ENCODE data around the gene RHBDD2.
"Not testable (repeated sequence)": the region's sequence is repeated elsewhere in the genome, so short reads cannot be mapped to it uniquely, and the experiment has no call there.

Gene RHBDD2

GRCh38 chr7:75874180-75874579 lies 4.7 kb upstream of the RHBDD2 start:
- H3K27ac ChIP-seq (replicated peaks; ENCODE audit: low read length); H4K8ac ChIP-seq (ENCODE audit: low read depth, low read length); H2AFZ ChIP-seq (ENCODE audit: low read length); H4K91ac ChIP-seq (ENCODE audit: low read depth, low read length, poor library complexity); H3K23ac ChIP-seq (ENCODE audit: low read depth, low read length, poor library complexity); H3K4ac ChIP-seq (ENCODE audit: low read length); H3K36me3 ChIP-seq (replicated peaks in 1 of 2; ENCODE audit: control insufficient read depth in 2 of 2, insufficient read depth in 2 of 2, low read length in 2 of 2); H3K4me1 ChIP-seq (ENCODE audit: control insufficient read depth in 2 of 2, insufficient read depth in 1 of 2, low read depth in 1 of 2, low read length in 2 of 2); H3K79me1 ChIP-seq (ENCODE audit: low read depth, low read length); H2BK15ac ChIP-seq (ENCODE audit: low read length); H3K18ac ChIP-seq (ENCODE audit: low read length); H2BK120ac ChIP-seq (ENCODE audit: low read depth, low read length); H3K9ac ChIP-seq (ENCODE audit: low read depth, low read length, poor library complexity); DNase-seq (ENCODE audit: low spot score); H3K4me2 ChIP-seq (ENCODE audit: insufficient read depth, low read length, poor library complexity, severe bottlenecking); H2BK5ac ChIP-seq (ENCODE audit: low read length); H3K9me3 ChIP-seq (replicated peaks in 1 of 2; ENCODE audit: control insufficient read depth in 2 of 2, insufficient read depth in 1 of 2, low read depth in 1 of 2, low read length in 2 of 2); H3K4me3 ChIP-seq (ENCODE audit: low read length in 2 of 2); H3K27me3 ChIP-seq (ENCODE audit: control insufficient read depth in 3 of 3, insufficient read depth in 3 of 3, low read depth in 1 of 3, low read length in 3 of 3); H2BK12ac ChIP-seq (ENCODE audit: low read length); H2AK5ac ChIP-seq (ENCODE audit: low read depth, low read length); H3K14ac ChIP-seq (ENCODE audit: low read length): not testable (repeated sequence)
- WGBS, 2 donors (ENCODE audit: extremely low coverage in 2 of 2, insufficient read length in 2 of 2, insufficient replicate concordance in 1 of 2), result no CpG with 5 or more reads among the region's 3 CpGs

- WGBS, 2 donors (ENCODE audit: extremely low coverage in 2 of 2, insufficient read length in 2 of 2, insufficient replicate concordance in 1 of 2), result no CpG with 5 or more reads among the region's 21 CpGs
- H3K4me3 ChIP-seq (ENCODE audit: low read length in 2 of 2), result no peak overlapping the region
- H2AFZ ChIP-seq (ENCODE audit: low read length), result peak overlapping the region; percentile 13
- H3K9ac ChIP-seq (ENCODE audit: low read depth, low read length, poor library complexity), result no peak overlapping the region
- no peak overlapping the region for H2BK120ac ChIP-seq (ENCODE audit: low read depth, low read length)
- H3K27me3 ChIP-seq (ENCODE audit: control insufficient read depth in 3 of 3, insufficient read depth in 3 of 3, low read depth in 1 of 3, low read length in 3 of 3), result no peaks in the 10 kb centered on the region
- peaks cover 7% of the 10 kb centered on the region for H3K79me1 ChIP-seq (ENCODE audit: low read depth, low read length)
- H3K27ac ChIP-seq (replicated peaks; ENCODE audit: low read length), result no peak overlapping the region
- H3K9me3 ChIP-seq (replicated peaks in 1 of 2; ENCODE audit: control insufficient read depth in 2 of 2, insufficient read depth in 1 of 2, low read depth in 1 of 2, low read length in 2 of 2), result no peaks in the 10 kb centered on the region
- H2AK5ac ChIP-seq (ENCODE audit: low read depth, low read length), result no peak overlapping the region
- no peak overlapping the region for H3K23ac ChIP-seq (ENCODE audit: low read depth, low read length, poor library complexity)
- peaks cover 0 to 3% of the 10 kb centered on the region in 2 donors for H3K36me3 ChIP-seq (replicated peaks in 1 of 2; ENCODE audit: control insufficient read depth in 2 of 2, insufficient read depth in 2 of 2, low read length in 2 of 2)
- H2BK15ac ChIP-seq (ENCODE audit: low read length), result no peak overlapping the region
- peaks cover 6% of the 10 kb centered on the region in 2 donors for H3K4me1 ChIP-seq (ENCODE audit: control insufficient read depth in 2 of 2, insufficient read depth in 1 of 2, low read depth in 1 of 2, low read length in 2 of 2)
- H3K18ac ChIP-seq (ENCODE audit: low read length), result no peak overlapping the region
- no peak overlapping the region for H4K8ac ChIP-seq (ENCODE audit: low read depth, low read length)
- no peak overlapping the region for H3K4me2 ChIP-seq (ENCODE audit: insufficient read depth, low read length, poor library complexity, severe bottlenecking)
- H3K4ac ChIP-seq (ENCODE audit: low read length), result no peak overlapping the region
- H4K91ac ChIP-seq (ENCODE audit: low read depth, low read length, poor library complexity), result no peak overlapping the region
- DNase-seq (ENCODE audit: low spot score), result no peak
- H3K14ac ChIP-seq (ENCODE audit: low read length), result no peak overlapping the region
- no peak overlapping the region for H2BK12ac ChIP-seq (ENCODE audit: low read length)
- H2BK5ac ChIP-seq (ENCODE audit: low read length), result no peak overlapping the region
Observed at GRCh38 chr7:75875113-75876080, 3.4 kb upstream of the RHBDD2 start.

GRCh38 chr7:75876126-75876881 lies 2.5 kb upstream of the RHBDD2 start:
- H2AFZ ChIP-seq (ENCODE audit: low read length), result peak overlapping the region; percentile 13
- no peak overlapping the region for H3K14ac ChIP-seq (ENCODE audit: low read length)
- no peak overlapping the region for H2BK120ac ChIP-seq (ENCODE audit: low read depth, low read length)
- H3K27me3 ChIP-seq (ENCODE audit: control insufficient read depth in 3 of 3, insufficient read depth in 3 of 3, low read depth in 1 of 3, low read length in 3 of 3), result no peaks in the 10 kb centered on the region
- peaks cover 7% of the 10 kb centered on the region for H3K79me1 ChIP-seq (ENCODE audit: low read depth, low read length)
- no peak overlapping the region for H3K4me2 ChIP-seq (ENCODE audit: insufficient read depth, low read length, poor library complexity, severe bottlenecking)
- H4K91ac ChIP-seq (ENCODE audit: low read depth, low read length, poor library complexity), result no peak overlapping the region
- DNase-seq (ENCODE audit: low spot score), result no peak
- no peak overlapping the region for H2AK5ac ChIP-seq (ENCODE audit: low read depth, low read length)
- H4K8ac ChIP-seq (ENCODE audit: low read depth, low read length), result no peak overlapping the region
- no peak overlapping the region for H2BK5ac ChIP-seq (ENCODE audit: low read length)
- H3K9ac ChIP-seq (ENCODE audit: low read depth, low read length, poor library complexity), result no peak overlapping the region
- no peak overlapping the region for H3K4me3 ChIP-seq (ENCODE audit: low read length in 2 of 2)
- no peak overlapping the region for H2BK15ac ChIP-seq (ENCODE audit: low read length)
- no peak overlapping the region for H3K27ac ChIP-seq (replicated peaks; ENCODE audit: low read length)
- no CpG with 5 or more reads among the region's 11 CpGs for WGBS, 2 donors (ENCODE audit: extremely low coverage in 2 of 2, insufficient read length in 2 of 2, insufficient replicate concordance in 1 of 2)
- no peak overlapping the region for H3K23ac ChIP-seq (ENCODE audit: low read depth, low read length, poor library complexity)
- H2BK12ac ChIP-seq (ENCODE audit: low read length), result no peak overlapping the region
- H3K4ac ChIP-seq (ENCODE audit: low read length), result no peak overlapping the region
- peaks cover 6 to 9% of the 10 kb centered on the region in 2 donors for H3K4me1 ChIP-seq (ENCODE audit: control insufficient read depth in 2 of 2, insufficient read depth in 1 of 2, low read depth in 1 of 2, low read length in 2 of 2)
- no peaks in the 10 kb centered on the region for H3K9me3 ChIP-seq (replicated peaks in 1 of 2; ENCODE audit: control insufficient read depth in 2 of 2, insufficient read depth in 1 of 2, low read depth in 1 of 2, low read length in 2 of 2)
- peaks cover 1 to 12% of the 10 kb centered on the region in 2 donors for H3K36me3 ChIP-seq (replicated peaks in 1 of 2; ENCODE audit: control insufficient read depth in 2 of 2, insufficient read depth in 2 of 2, low read length in 2 of 2)
- H3K18ac ChIP-seq (ENCODE audit: low read length), result no peak overlapping the region

- H3K79me1 ChIP-seq (ENCODE audit: low read depth, low read length), result peaks cover 12% of the 10 kb centered on the region
Observed at GRCh38 chr7:75878312-75878768, 494 bp upstream of the RHBDD2 start.

More at GRCh38 chr7:75878312-75878768, 494 bp upstream of the RHBDD2 start:
- H3K27ac ChIP-seq (replicated peaks; ENCODE audit: low read length), result peak overlapping the region; percentile 18
- H2AFZ ChIP-seq (ENCODE audit: low read length), result peak overlapping the region; percentile 82
- no peak overlapping the region for H2BK5ac ChIP-seq (ENCODE audit: low read length)
- H3K4me1 ChIP-seq (ENCODE audit: control insufficient read depth in 2 of 2, insufficient read depth in 1 of 2, low read depth in 1 of 2, low read length in 2 of 2), result peaks cover 6 to 15% of the 10 kb centered on the region in 2 donors
- no peak overlapping the region for H3K4ac ChIP-seq (ENCODE audit: low read length)
- peak overlapping the region; percentile 30 for H3K4me2 ChIP-seq (ENCODE audit: insufficient read depth, low read length, poor library complexity, severe bottlenecking)
- H4K8ac ChIP-seq (ENCODE audit: low read depth, low read length), result no peak overlapping the region
- peak overlapping the region; percentile 1 for H2BK15ac ChIP-seq (ENCODE audit: low read length)
- H3K27me3 ChIP-seq (ENCODE audit: control insufficient read depth in 3 of 3, insufficient read depth in 3 of 3, low read depth in 1 of 3, low read length in 3 of 3), result no peaks in the 10 kb centered on the region
- no peak overlapping the region for H3K23ac ChIP-seq (ENCODE audit: low read depth, low read length, poor library complexity)
- no CpG with 5 or more reads among the region's 10 CpGs for WGBS, 2 donors (ENCODE audit: extremely low coverage in 2 of 2, insufficient read length in 2 of 2, insufficient replicate concordance in 1 of 2)
- H3K9me3 ChIP-seq (replicated peaks in 1 of 2; ENCODE audit: control insufficient read depth in 2 of 2, insufficient read depth in 1 of 2, low read depth in 1 of 2, low read length in 2 of 2), result no peaks in the 10 kb centered on the region
- no peak for DNase-seq (ENCODE audit: low spot score)
- peak overlapping the region in 1 of 2 donors; percentile 82 for H3K4me3 ChIP-seq (ENCODE audit: low read length in 2 of 2)
- no peak overlapping the region for H2BK12ac ChIP-seq (ENCODE audit: low read length)
- H3K18ac ChIP-seq (ENCODE audit: low read length), result peak overlapping the region; percentile 89
- peak overlapping the region; percentile 78 for H3K9ac ChIP-seq (ENCODE audit: low read depth, low read length, poor library complexity)
- H3K14ac ChIP-seq (ENCODE audit: low read length), result no peak overlapping the region
- no peak overlapping the region for H2BK120ac ChIP-seq (ENCODE audit: low read depth, low read length)
- no peak overlapping the region for H2AK5ac ChIP-seq (ENCODE audit: low read depth, low read length)
- peaks cover 13 to 32% of the 10 kb centered on the region in 2 donors for H3K36me3 ChIP-seq (replicated peaks in 1 of 2; ENCODE audit: control insufficient read depth in 2 of 2, insufficient read depth in 2 of 2, low read length in 2 of 2)
- H4K91ac ChIP-seq (ENCODE audit: low read depth, low read length, poor library complexity), result no peak overlapping the region

Data from neuronal stem cell (in vitro differentiated cells).